GM12874 (cell line): ENCODE results near the gene TCERG1L.

Experiments
- CTCF ChIP-seq: IDR thresholded peaks from 2 replicates; pipeline ENCODE4 v1.5.1; 2011; ENCODE audit warnings: low read depth, mild to moderate bottlenecking, control low read depth, low read length, moderate library complexity; ENCODE audit not compliant: insufficient read depth

Gene TCERG1L

GRCh38 chr10:131109726-131110125 lies 201.8 kb downstream of the TCERG1L start:
- TF ChIP-seq CTCF, result no peak

- no peak for TF ChIP-seq CTCF
Observed at GRCh38 chr10:131109291-131109690, 202.2 kb downstream of the TCERG1L start.

GRCh38 chr10:131107970-131108369 lies 203.6 kb downstream of the TCERG1L start:
- no peak for TF ChIP-seq CTCF

GRCh38 chr10:131102676-131103075 lies 208.8 kb downstream of the TCERG1L start:
- TF ChIP-seq CTCF, result no peak

GRCh38 chr10:131102147-131102546 lies 209.4 kb downstream of the TCERG1L start:
- no peak for TF ChIP-seq CTCF

- TF ChIP-seq CTCF, result no peak
Observed at GRCh38 chr10:131099028-131099726, 212.3 kb downstream of the TCERG1L start.

- no peak for TF ChIP-seq CTCF
Observed at GRCh38 chr10:131098416-131098952, 213.0 kb downstream of the TCERG1L start.
